HepG2 (cell line): Measurements from ENCODE around the gene ACOT8. TPM values are rescaled to one million over a fixed set of nuclear protein-coding genes. Genes with fewer than 3 reads are reported as not detected.

Experiments
- BRCA1 ChIP-seq: sonication (generic); formaldehyde crosslinking; IDR thresholded peaks from 2 replicates; pipeline ENCODE4 v1.4.0; 2020; ENCODE audit warnings: missing genetic modification reagents
- CAMTA2 ChIP-seq: sonication (generic); formaldehyde crosslinking; IDR thresholded peaks from 2 replicates; pipeline ENCODE4 v1.4.0; 2020; ENCODE audit warnings: mild to moderate bottlenecking, missing genetic modification reagents, borderline replicate concordance
- FOXA3 ChIP-seq: IDR thresholded peaks from 2 replicates; pipeline ENCODE4 v1.6.1; 2016; ENCODE audit warnings: missing genetic modification reagents, missing compliant biosample characterization
- HOXD1 ChIP-seq: sonication (generic); formaldehyde crosslinking; IDR thresholded peaks from 2 replicates; pipeline ENCODE4 v1.5.0; 2020; ENCODE audit warnings: missing genetic modification reagents
- JDP2 ChIP-seq: sonication (generic); formaldehyde crosslinking; IDR thresholded peaks from 2 replicates; pipeline ENCODE4 v1.8.1; 2022; ENCODE audit warnings: missing genetic modification reagents, borderline replicate concordance
- JUNB ChIP-seq: sonication (generic); formaldehyde crosslinking; IDR thresholded peaks from 2 replicates; pipeline ENCODE4 v1.8.0; 2022; ENCODE audit warnings: missing genetic modification reagents, mild to moderate bottlenecking, borderline replicate concordance
- RXRA ChIP-seq: sonication (generic); formaldehyde crosslinking; IDR thresholded peaks from 2 replicates; pipeline ENCODE4 v1.5.1; 2020; ENCODE audit warnings: missing genetic modification reagents
- ZNF775 ChIP-seq: sonication (generic); formaldehyde crosslinking; IDR thresholded peaks from 2 replicates; pipeline ENCODE4 v1.4.0; 2020; ENCODE audit warnings: missing genetic modification reagents, mild to moderate bottlenecking, moderate library complexity, borderline replicate concordance
- ZNF878 ChIP-seq: sonication (generic); formaldehyde crosslinking; IDR thresholded peaks from 2 replicates; pipeline ENCODE4 v1.8.1; 2023; ENCODE audit warnings: mild to moderate bottlenecking, missing genetic modification reagents, moderate library complexity
- polyA plus RNA-seq, 8 experiments: library from polyadenylated mRNA; depleted of rRNA in 3 of 8; stranded (reverse) in 7 of 8; unstranded in 1 of 8; fragments of >200 nt; fragmentation: Illumina TruSeq in 4 of 8; extraction: Trizol in 4 of 8; gene quantifications; 2 replicates each; pipeline versions ENCODE4 v1.2.1 to v1.2.3, GENCODE V29; 2011 to 2016; ENCODE audit warnings: low read depth in 4 of 8, missing spikeins in 1 of 8, mixed read lengths in 1 of 8; ENCODE audit not compliant: insufficient read depth in 1 of 8
- total RNA-seq, 5 experiments: library from RNA; depleted of rRNA; stranded (reverse); fragments of >200 nt; fragmentation: Illumina TruSeq; extraction: Trizol; gene quantifications; 2 replicates each; pipeline ENCODE4 v1.2.3, GENCODE V29; 2016; ENCODE audit warnings: low read depth in 1 of 5
- TF ChIP-seq, protein P1 (sequence below): sonication (generic); formaldehyde crosslinking; IDR thresholded peaks from 2 replicates; pipeline ENCODE4 v1.5.1; 2020; ENCODE audit warnings: mild to moderate bottlenecking, missing genetic modification reagents
- TF ChIP-seq, protein P2 (sequence below): sonication (generic); formaldehyde crosslinking; IDR thresholded peaks from 2 replicates; pipeline ENCODE4 v1.5.0; 2020; ENCODE audit warnings: mild to moderate bottlenecking, missing genetic modification reagents
- TF ChIP-seq, protein P3 (sequence below): sonication (generic); formaldehyde crosslinking; IDR thresholded peaks from 2 replicates; pipeline ENCODE4 v1.4.0; 2020; ENCODE audit warnings: mild to moderate bottlenecking, missing genetic modification reagents, borderline replicate concordance

ACOT8 gene
- total and polyA plus RNA-seq, 2 of the 13 experiments (the other 11 are each of a cell fraction or from before 2014, with no cell fraction given) = 31.4 to 45.5 TPM

DNA sequence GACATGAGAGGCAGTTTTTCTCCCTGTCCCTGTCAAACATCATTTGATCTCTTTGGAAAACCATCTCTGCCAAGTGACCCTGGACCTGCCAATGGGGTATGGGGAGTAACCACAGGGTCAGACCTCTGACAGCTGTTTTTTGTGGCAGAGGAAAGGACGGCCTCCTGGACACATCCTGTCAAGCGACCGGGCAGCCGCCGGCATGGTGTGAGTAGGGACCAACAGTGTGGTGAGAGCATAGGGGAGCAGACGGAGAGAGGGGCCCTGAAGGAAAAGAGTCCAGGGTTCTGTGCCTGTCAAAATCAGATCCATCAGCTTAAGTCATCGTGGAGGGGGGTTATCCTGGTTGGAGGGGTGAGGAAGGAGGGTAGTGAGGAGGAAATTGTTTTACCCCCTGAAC lies 55.3 kb downstream of the ACOT8 start (continued):
- TF ChIP-seq, protein P1, sequence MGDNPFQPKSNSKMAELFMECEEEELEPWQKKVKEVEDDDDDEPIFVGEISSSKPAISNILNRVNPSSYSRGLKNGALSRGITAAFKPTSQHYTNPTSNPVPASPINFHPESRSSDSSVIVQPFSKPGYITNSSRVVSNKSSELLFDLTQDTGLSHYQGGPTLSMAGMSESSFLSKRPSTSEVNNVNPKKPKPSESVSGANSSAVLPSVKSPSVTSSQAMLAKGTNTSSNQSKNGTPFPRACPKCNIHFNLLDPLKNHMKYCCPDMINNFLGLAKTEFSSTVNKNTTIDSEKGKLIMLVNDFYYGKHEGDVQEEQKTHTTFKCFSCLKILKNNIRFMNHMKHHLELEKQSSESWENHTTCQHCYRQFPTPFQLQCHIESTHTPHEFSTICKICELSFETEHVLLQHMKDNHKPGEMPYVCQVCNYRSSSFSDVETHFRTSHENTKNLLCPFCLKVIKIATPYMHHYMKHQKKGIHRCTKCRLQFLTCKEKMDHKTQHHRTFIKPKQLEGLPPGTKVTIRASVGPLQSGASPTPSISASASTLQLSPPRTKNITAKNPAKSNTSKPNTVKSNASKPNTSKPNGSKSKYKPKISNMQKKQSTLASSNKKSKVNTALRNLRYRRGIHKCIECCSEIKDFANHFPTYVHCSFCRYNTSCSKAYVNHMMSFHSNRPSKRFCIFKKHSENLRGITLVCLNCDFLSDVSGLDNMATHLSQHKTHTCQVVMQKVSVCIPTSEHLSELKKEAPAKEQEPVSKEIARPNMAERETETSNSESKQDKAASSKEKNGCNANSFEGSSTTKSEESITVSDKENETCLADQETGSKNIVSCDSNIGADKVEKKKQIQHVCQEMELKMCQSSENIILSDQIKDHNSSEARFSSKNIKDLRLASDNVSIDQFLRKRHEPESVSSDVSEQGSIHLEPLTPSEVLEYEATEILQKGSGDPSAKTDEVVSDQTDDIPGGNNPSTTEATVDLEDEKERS (CRISPR knock-in tag) = no peak
- TF ChIP-seq, protein P2, sequence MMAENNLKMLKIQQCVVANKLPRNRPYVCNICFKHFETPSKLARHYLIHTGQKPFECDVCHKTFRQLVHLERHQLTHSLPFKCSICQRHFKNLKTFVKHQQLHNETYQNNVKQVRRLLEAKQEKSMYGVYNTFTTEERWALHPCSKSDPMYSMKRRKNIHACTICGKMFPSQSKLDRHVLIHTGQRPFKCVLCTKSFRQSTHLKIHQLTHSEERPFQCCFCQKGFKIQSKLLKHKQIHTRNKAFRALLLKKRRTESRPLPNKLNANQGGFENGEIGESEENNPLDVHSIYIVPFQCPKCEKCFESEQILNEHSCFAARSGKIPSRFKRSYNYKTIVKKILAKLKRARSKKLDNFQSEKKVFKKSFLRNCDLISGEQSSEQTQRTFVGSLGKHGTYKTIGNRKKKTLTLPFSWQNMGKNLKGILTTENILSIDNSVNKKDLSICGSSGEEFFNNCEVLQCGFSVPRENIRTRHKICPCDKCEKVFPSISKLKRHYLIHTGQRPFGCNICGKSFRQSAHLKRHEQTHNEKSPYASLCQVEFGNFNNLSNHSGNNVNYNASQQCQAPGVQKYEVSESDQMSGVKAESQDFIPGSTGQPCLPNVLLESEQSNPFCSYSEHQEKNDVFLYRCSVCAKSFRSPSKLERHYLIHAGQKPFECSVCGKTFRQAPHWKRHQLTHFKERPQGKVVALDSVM (CRISPR knock-in tag) = no peak
- TF ChIP-seq JDP2 (CRISPR knock-in tag) (no peak), BRCA1 (no peak), RXRA (CRISPR knock-in tag) (no peak), ZNF878 (CRISPR knock-in tag) (no peak), HOXD1 (no peak), FOXA3 (no peak), ZNF775 (CRISPR knock-in tag) (no peak), CAMTA2 (CRISPR knock-in tag) (no peak), JUNB (CRISPR knock-in tag) (no peak)
- TF ChIP-seq, protein P3, sequence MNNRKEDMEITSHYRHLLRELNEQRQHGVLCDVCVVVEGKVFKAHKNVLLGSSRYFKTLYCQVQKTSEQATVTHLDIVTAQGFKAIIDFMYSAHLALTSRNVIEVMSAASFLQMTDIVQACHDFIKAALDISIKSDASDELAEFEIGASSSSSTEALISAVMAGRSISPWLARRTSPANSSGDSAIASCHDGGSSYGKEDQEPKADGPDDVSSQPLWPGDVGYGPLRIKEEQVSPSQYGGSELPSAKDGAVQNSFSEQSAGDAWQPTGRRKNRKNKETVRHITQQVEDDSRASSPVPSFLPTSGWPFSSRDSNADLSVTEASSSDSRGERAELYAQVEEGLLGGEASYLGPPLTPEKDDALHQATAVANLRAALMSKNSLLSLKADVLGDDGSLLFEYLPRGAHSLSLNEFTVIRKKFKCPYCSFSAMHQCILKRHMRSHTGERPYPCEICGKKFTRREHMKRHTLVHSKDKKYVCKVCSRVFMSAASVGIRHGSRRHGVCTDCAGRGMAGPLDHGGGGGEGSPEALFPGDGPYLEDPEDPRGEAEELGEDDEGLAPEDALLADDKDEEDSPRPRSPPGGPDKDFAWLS (CRISPR knock-in tag) = no peak
